Jurkat, Clone E6-1 (cell line): ENCODE data around the gene GHR. TPM values are rescaled to one million over a fixed set of nuclear protein-coding genes. Genes with fewer than 3 reads are reported as not detected.
A peak's percentile ranks its signal among the peaks of the same experiment; 100 is the strongest.

Experiments used
- DNase-seq: peaks from one replicate; pipeline ENCODE4 v3.0.0-alpha.2; 2011; ENCODE audit warnings: low read depth, low spot score
- H3K4me3 ChIP-seq: 2 replicates; pipeline ENCODE4 v1.5.1; 2011; ENCODE audit warnings: mild to moderate bottlenecking, low read length, control low read depth, moderate library complexity
- polyA plus RNA-seq: library from polyadenylated mRNA; unstranded; fragments of >200 nt; gene quantifications from one replicate; pipeline ENCODE4 v1.2.1, GENCODE V29; 2012; ENCODE audit warnings: missing spikeins; ENCODE audit not compliant: insufficient read length, insufficient read depth

GHR gene
- polyA plus RNA-seq = not detected

GRCh38 chr5:42423285-42424165 lies at the start of gene GHR:
GHR (plus strand) TSS chr5:42423439; CDS start chr5:42565875, 142,436 bp downstream.
- DNase-seq = peak; percentile 14
- H3K4me3 ChIP-seq = no peak within 1 kb of the TSS

DNA sequence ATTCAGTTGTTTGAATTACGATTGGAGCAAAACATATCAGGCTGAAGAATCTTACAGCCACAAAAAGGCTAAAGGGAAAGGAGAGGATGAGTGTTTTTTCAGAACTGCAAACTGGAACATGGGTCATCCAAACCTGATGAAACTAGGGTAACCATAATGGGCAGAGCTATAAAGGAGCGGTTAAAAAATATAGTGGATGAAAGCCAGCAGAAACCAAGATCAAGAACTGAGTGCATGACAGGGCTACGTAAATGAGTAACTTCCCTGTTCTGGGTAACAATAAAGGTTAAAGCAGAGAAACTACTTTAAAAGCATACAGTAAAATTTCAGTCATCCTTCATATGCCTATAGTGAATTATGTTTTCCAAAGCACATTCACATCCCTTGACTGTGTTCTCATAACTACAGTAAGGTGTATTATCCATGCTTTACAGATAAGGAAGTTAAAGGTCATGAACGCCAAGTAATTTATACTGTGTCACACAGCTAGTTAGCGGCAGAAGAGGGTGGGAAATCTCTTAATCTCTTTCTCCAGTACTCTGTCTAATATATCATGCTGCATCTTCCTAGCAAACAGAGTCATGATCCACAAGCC lies 48.5 kb upstream of the GHR start:
- DNase-seq = no peak
- no peak overlapping the region for H3K4me3 ChIP-seq

DNA sequence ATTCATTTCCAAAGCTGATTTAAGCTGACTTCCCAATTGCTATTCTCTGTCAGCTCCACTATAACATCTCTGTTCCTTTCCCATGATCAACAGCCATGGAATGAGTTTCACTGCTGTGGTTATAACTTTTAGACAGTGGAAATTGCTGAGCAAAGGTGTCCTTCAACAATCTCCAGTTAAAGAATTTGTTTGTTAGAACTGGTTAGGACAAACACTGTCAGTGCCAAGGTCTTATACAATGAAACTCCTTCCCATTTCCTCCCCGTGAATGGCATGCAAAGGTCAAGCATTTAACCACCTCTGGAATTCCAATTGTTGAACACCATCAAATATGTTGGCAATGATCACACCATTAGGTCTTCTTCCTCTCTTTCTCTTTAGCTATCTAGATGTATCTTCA lies 45.7 kb upstream of the GHR start:
- DNase-seq = no peak
- H3K4me3 ChIP-seq = no peak overlapping the region

DNA sequence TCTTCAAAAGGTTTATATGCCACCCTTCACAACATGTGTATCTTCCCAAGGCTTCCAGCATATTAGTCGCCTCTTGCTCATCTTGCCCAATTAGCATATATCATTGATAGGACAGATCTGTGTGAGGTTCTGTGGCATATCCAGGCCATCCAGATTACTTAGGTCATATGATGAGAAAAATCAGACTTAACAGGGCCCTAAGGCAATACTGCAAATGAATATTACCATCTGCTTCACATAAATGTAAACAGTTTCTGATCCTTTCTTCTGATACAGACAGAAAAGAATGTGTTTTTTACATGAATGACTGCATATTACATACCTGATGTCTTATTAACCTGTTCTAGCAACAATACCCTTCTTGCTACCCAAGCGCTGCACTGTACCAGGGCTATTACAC lies 41.3 kb upstream of the GHR start:
- DNase-seq = no peak
- no peak overlapping the region for H3K4me3 ChIP-seq

DNA sequence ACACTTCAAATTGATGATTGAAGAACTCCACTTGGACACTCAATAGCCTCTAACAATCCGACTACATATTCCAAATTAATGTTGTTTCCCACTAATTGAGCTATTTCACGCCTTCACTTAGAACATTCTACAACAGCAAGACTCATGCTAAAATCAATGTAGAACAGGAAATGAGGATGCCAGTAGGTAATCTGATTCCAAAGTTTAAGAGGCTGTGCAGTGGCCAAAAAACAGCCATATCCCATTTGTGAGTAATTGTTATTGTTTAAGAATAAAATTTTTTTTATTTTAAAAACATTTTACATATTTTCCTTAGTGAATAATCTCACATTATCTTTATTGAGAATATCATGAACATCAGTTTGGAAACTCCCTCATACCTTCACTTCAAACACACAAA lies 35.7 kb upstream of the GHR start:
- no peak for DNase-seq

GRCh38 chr5:42390115-42390514 lies 33.1 kb upstream of the GHR start:
- H3K4me3 ChIP-seq = no peak overlapping the region
- DNase-seq = no peak

More for the DNA sequence above, 35.7 kb upstream of the GHR start:
- no peak overlapping the region for H3K4me3 ChIP-seq

- H3K4me3 ChIP-seq = no peak overlapping the region
- DNase-seq = no peak
Observed at GRCh38 chr5:42392917-42393316, 30.3 kb upstream of the GHR start.

DNA sequence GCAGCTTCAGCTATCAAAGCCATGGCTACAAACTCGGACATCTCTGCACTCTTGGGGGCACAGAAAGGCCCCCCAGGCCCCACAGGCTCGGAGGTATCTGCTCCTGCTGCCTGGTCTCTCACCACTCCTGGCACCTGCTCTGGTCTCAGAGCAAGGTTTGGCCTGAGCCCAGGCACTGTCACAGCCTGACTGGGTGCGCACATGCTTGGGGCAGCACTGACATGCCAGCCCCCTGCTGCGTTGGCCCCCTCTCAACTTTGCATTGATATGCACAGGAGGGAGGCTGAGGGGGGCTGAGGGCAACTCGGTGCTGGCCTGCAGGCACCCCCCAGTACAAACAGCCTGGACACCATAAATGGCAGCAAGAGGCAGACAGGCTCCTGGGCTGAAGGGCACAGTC lies 27.1 kb upstream of the GHR start:
- no peak overlapping the region for H3K4me3 ChIP-seq
- DNase-seq = no peak

DNA sequence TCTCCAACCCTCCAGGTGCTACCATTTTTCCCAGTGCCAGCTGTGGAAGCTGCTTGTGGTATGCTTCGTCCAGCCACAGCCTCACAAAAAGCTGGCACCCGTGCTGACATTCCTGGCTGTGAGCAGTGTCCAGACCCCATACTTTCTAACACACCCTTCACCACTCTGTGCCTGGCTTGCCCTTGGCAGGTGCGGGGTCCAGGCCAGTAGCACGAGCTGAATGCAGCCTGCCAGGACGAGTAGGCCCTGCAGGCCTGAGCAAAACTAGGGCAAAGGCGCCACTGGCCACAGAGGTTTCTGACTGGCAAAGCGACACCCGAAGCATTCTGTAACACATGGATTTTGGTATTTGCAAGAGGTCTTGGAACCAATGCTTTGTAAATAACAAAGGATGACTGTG lies 26.0 kb upstream of the GHR start:
- H3K4me3 ChIP-seq = no peak overlapping the region
- no peak for DNase-seq

DNA sequence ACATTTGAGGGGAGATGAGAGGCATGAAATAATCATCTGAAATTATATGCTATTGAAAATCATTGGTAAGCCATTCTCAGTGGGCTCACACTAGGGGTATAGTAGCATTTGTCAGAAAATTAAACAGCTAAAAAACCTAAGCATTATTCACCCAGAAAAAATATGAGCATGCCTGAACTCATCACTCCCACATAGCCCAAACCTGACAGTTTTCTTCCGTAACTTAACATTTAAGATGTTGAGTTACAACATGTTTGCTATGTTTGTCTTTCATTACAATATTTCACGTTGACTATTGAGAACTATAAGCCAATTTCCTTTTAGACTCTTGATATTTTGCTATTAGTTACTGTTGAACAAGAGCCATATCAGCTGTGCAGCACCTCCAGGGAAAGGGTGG lies 23.5 kb upstream of the GHR start:
- no peak overlapping the region for H3K4me3 ChIP-seq
- DNase-seq = no peak

- H3K4me3 ChIP-seq = no peak overlapping the region
- DNase-seq = no peak
Observed at GRCh38 chr5:42400474-42400873, 22.8 kb upstream of the GHR start.

- no peak for DNase-seq
Observed at GRCh38 chr5:42403236-42403635, 20.0 kb upstream of the GHR start.

GRCh38 chr5:42404366-42404765 lies 18.9 kb upstream of the GHR start:
- H3K4me3 ChIP-seq = no peak overlapping the region
- DNase-seq = no peak

More at GRCh38 chr5:42403236-42403635, 20.0 kb upstream of the GHR start:
- no peak overlapping the region for H3K4me3 ChIP-seq

- H3K4me3 ChIP-seq = no peak overlapping the region
- DNase-seq = no peak
Observed at GRCh38 chr5:42419294-42419693, 3.9 kb upstream of the GHR start.

DNA sequence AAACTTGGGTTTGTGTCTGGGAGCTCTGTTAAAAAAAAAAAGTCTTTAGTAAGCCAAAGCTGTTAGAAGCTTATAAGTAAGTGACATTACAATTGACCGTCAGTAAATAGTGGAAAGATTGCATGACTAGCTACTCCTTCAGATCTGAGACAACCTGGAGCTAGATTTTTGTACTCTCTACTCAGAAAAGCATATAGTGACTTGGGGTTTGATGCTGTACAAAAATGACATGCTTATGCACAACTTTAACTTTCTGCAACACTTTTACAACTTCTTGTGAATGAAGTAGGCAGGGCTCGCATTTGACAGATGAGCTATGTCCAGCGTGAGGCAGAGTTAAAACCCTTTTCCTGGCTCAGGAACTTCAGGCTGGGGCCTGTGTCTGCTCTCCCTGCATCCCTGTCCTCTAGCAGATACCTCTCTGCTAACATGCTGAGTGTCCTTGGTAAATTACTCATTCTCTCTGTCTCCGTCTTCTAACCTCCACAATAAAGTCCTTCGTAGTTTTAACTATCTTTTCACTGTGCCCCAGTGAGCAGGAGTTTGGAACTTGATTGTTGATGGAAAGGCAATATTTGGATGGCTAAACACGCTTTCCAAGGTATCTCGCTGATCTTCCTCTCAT lies 471 bp upstream of the GHR start:
- DNase-seq = no peak
- H3K4me3 ChIP-seq = no peak overlapping the region

DNA sequence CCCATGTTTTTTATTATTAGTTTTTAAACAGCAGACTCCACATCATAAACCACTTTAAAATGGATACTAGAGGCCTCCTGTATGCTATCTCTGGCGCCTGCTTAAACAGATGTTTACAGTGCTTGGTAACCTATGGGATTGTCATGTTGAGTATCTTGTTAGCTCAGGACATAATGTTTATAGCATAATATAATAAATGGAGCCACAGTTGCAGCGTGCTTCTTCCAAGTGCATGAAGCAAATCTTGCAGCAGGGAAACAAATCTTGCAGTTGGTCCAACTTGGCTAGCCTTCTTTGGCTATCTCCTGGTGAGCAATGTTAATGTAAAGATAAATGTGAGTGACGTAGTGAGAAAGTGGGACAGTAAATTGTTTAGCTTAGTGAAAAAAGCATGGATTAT lies 2.8 kb downstream of the GHR start:
- H3K4me3 ChIP-seq = no peak overlapping the region

GRCh38 chr5:42429694-42430093 lies 6.5 kb downstream of the GHR start:
- H3K4me3 ChIP-seq = no peak overlapping the region

More for the DNA sequence above, 2.8 kb downstream of the GHR start:
- DNase-seq = no peak

DNA sequence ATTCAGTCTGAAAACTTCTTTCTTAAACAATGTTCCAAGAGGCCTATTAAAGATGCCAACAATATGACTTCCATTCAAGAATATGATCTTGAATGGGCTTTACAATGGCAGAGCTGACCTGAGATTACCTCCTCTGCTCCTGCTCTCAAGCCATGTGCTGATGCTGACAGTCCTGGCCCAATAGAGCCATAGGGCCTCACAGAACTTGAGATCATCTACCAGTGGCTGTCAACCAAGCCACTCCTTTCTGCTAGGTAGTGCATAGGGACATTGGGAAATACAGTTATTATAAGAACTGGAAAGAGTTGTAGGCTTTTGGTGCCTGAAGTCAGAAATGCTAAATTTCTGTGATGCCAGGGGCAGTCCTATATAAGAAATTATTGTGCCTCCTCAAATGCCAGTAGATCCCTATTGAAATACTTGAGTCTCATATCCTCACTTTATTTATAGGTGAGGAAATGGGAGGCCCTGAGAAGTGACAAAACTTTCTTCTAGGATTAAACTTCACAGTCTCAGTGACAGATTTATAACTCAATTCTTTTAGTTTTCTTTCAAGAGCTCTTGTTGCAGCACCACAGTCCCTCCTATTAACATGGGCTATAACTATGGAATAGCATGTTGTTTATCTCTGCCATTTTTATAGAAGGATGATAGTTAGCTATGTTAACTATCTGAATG lies 10.9 kb downstream of the GHR start:
- DNase-seq = no peak
- no peak overlapping the region for H3K4me3 ChIP-seq

More at GRCh38 chr5:42429694-42430093, 6.5 kb downstream of the GHR start:
- DNase-seq = no peak

DNA sequence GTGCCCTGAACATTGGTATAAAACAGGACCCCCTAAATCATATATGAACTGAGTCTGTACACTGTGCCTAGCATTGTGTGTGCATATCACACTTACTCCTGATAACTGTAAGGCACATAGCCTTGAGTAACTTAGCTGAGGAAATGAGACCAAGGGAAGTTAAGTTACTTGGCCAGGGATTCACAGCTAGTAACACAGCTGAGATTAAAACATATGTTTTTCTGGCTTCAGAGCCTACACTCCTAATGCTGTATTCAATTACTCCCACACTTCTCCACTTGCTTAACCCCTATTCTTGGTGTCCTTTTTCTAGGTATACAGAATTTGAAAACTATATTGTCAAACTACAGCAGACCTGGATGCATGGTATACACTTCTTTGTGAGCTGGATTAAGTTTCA lies 12.8 kb downstream of the GHR start:
- H3K4me3 ChIP-seq = no peak overlapping the region
- no peak for DNase-seq
